Fibroblast of skin of right quadriceps (primary cell): ENCODE data around the gene ALK.
A peak's percentile ranks its signal among the peaks of the same experiment; 100 is the strongest.

Source experiments
- DNase-seq: peaks from one replicate; pipeline ENCODE4 v3.0.0-alpha.2; 2013

Gene ALK

DNA sequence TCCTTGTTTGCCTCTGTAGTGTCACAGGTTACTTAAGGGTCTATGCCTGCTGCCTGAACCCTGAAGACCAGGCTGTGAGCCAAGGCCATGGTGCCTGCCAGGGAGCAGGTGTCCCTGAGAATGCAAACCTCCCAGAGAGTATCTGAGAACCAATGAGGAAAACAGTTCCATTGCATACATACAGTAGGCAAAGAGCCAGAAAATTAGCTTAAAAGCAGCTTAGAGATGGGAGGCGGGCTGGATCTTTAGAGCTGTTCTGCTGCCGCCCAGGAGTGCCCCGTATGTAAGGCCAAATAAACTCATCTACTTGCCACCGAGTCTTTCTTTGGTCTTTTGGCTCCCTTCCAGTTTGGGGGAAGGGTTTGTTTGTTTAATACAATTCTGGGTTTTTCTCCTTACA lies 478.2 kb downstream of the ALK start:
- DNase-seq, result no peak

DNA sequence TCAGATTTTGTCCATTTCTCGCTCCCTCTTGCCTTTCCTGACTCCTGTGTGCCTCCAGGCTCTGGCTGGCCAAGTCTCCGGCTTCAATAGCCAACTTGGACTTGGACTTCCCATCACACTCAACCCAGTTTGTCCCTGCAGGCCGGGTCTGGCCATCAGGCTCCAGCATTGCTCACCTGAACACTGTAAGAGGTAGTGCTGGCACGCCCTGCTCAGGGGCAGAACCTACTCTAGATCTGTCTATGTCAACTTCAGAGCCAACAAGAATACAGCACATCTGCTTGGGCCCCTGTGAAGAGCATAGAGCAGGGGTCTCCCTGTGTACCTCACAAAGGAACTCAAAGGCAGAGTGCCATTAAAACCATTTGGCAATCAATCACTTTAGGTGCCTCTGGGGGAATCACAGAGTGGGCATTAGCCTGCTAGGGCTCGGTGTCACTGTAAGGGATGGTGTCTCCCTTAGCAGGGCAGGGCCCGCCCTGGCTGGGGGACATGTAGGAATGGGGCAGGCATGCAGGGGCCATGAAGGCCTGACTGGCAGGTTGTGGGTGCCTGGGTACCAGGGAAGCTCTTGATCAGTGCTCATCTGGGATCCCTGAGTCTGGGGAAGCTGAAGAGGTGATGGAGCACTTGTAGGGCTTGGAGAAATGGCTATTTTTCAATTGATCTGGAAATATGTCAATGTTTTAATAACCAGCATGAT lies 480.3 kb downstream of the ALK start:
- no peak for DNase-seq

DNA sequence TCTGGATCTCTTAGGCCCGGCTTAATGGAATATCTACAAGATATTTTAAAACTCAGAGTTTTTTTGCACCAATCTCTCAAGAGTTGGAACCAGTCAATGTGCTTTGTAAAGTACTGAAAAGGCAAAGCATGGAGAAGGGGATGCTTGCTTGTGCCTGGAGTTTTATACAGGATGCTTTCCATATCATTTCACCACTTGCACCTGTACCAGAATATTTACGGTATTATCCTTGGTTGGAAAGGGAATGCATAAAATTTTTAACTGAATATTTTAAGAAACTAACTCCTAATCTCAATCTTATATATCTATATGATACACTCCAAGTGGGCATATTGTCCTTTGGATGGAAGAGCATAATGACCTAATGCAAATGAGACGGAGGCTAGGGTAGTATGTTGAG lies 487.5 kb downstream of the ALK start:
- no peak for DNase-seq

DNA sequence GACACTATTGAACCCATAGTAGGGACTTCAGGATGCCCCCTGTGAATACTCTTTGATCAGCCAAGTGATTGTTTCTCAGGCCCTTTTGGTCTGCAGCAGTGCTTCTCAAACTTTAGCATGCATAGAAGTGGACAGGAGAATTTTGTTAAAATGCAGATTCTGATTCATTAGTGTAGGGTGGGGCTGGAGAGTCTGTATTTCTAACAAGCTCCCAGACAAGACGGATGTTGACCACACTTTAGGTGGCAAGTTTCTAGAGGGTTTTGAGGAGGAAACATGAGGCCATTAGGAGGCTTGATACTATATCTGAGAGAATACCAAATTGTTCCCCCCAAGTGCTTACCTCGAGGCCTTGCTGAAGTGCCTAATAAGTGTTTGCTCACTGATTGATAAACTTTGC lies 488.3 kb downstream of the ALK start:
- no peak for DNase-seq

DNA sequence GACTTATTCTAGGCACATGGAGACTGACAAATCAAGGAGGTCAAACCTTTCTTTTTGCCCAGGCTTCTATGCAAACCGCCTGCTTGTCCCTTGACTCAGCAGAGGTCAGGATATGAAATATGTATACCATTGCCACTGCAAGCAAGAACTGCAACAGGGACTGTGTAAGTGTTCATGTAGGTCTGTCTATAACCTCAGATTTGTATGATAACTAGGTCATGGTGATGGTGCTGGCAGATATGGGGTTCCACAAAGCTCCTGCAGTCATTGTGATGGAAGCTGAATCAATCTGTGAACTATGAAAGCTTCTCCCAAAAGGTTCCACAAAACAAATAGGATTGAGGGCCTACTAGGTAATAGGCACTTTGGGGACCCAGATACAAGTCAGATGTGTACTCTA lies 489.9 kb downstream of the ALK start:
- DNase-seq, result no peak

DNA sequence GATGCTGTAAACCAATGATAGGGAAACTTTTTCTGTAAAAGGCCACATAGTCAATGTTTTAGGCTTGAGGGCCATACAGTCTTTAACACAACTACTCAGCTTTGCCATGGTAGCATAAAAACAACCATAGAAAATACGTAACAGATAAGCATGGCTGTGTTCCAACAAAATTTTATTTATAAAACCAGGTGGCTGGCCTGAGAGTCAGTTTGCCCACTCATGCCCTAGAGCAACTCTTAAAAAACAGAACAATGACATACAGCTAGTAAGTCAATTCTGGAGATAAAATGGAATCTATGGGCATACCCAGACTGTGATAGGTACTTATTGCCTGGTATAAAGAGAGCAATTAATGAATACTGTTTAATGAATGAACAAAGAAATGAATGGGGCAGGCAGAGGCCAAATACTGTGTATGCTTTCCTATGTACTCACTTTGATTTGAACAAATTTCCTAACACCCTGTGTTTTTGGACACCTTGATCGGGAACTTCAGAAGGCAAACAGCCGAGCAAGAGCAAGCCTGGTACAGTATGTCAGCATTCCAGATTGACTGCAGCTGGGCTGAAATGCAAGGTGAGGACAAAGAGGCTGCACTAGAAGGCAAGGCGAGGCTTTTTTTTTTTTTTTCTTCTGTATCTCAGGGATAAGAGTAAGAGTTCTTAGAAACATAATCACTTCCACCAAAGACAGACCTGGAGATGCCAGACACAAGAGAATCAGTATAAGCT lies 490.8 kb downstream of the ALK start:
- DNase-seq, result no peak

DNA sequence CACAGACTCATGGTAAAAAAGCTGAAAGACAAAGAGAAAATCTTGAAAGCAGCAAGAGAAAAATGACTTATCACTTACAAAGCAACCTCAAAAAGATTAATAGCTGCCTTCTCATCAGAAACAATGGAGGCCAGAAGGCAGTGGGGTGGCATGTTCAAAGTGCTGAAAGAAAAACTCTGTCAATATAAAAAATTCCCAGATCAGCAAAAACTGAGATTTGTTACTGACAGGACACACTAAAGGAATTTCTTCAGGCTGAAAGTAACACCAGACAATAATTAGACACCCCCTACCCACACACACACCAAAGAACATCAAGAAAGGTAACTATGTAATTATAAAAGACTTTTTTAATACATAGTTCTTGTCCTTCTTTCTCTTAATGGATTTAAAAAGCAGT lies 495.0 kb downstream of the ALK start:
- DNase-seq, result no peak

DNA sequence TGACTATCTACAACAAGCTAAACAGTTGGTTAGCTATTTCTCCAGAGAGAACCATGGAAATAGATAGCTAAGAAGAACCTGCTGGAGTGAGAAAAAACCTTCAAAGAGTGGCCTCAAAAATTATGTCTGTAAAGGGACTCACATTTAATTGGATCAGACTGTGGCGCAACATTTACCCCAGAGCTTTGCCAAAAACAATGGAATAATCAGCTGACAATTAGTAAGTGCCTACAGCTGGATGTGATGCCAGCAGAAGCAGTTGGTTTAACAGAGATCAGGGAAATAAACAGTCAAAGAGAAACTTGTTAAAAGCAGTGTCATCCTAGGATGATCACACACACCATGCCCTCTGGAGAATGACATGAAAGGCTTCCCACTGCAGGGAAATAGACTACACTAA lies 495.5 kb downstream of the ALK start:
- no peak for DNase-seq

DNA sequence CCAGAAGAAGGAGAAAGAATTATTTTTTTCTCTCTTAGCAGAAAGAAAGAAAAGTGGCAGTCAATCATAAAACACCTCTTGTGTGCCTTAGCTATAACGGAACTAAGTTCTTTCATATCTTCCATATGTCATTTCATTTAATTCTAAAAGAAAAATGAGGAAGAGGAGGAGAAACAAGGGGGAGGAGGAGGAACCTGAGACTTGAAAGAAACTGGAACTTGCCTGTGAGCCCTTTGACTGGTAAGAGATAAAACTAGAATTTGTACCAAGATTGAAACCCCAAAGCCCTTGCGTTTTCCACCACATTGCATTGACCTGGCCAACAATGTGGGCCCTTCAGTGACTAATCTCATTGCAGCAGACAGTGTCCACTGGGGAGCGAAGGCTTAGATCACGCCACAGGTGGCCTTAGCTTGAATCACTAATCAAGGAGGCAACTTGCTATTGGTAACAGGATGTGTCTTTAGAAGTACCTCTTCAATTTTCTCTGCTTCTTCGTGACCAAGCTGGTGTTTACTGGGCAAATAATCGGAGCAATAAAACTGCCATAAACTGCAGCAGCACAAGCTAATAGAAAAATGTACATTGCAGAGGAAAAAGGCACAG lies 498.2 kb downstream of the ALK start:
- no peak for DNase-seq

DNA sequence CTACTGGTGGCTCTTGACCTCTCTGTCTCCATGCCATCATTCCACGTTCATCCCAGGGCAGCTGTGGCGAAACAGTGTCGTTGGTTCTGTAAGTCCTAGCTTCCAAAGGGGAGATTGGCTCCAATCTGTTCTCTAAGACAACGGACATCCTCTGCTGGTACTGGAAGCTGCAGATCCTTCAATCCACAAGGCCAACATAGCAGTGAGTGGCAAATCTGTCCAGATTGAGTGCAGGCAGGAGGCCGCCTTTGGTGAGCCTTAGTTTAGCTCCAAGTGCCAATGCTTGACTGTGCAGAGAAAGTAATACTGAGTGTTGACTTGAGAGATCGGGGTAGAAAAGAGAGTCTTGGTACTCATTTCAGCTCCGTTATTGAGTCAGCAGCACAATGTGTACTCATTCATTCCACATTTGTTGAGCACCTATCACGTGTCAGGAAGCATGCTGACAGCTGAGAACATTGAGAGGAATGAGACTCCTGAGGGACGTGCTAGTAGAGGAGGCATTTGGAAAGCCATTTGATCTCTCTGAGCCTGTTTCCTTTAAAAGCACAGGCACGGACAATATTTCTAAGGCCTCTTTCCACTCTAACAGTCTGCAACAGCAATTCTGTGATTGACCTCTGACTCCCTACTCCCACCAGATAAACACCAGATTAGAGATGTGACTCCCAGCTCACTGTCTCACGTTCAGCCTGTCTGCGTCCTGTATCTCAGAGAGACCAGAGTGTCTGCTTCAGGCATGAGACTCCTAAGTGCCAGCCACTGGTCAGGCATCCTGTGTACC lies 500.2 kb downstream of the ALK start:
- DNase-seq, result peak; percentile 45

DNA sequence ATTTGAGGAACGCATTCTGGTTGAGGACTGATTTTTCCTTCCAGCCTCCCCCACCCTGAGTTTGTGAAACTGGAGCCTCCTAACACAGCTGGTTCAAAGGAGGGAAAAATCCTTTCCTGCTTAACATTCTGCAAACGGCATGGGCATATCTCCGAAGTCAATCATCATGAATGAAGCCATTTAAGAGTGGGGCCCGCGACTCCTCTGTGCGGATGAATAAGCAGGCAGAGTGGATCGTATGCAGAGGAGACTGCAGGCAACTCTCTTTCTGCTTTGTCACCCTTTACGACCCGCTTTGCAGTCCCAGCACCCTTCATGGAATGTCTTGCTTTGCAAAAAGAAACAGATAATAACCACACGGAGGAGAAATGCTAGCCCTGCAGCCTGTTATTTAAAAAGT lies 500.9 kb downstream of the ALK start:
- no peak for DNase-seq

DNA sequence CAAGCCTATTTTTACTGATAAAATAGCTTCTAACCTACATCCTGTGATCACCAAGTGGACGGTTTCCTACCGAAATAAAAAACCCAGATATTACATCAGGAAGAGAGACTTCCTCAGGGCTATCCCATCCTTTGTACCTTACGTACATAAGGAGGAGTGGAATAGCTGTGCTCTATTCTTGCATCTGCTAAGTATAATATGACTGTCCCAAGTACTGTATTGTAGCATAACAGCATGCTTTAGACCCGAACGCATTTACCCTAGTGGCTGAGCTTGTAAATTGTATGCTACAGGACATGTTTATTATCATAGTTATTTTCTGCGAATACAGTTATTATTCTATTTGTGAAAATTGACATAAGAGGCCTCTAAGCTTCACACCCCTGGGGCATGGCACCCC lies 503.8 kb downstream of the ALK start:
- DNase-seq, result no peak

DNA sequence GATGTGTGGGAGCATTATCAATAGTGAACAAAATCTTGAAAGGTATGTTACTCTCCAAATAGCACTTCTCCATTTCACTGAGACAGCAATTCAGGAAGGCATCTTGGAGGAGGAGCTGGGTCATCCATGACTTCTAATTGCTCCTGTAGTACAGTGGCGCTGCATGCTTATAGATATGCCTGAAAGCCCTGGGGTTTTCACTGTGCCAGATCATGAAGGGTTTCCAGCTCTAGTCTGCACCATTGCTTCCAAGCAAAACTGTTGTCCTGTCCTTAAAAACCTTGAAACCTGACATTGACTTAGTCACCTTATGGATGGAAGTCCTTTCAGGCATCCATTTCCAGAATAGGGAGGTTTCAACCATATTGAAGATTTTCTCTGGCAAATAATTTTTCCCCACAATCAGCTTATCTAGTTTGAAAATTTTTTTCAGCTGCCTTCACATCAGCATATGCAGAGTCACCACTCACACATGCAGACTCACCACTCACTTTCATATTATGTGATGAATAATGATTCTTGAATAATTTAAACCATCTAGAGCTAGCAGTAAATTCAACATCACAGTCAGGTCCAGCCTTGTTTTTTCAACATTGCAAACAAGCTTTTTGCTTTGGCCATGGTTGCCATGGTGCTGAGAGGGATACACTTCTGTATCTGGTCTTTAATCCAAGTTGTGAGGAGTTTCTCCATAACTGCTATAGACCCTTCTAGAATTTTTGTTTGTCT lies 509.0 kb downstream of the ALK start:
- DNase-seq, result peak; percentile 9

DNA sequence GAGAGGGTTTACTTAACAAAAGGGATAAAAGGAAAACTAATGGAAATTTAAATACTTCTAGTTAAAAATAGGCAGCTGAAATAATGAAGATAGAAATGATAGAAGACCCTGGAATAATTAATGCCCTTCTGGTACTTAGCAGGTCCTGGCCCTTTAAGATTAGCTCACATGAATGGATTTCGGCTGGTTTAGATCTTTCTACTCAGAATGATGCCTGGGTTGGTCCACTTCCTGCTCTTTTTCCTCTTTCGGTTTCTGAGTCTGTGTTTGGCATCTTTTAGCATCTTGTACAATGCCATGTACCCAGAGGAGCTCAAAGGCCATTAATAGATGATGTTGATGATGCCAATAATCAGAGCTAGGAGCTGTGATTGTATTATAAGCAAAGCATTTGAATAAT lies 515.7 kb downstream of the ALK start:
- DNase-seq, result no peak

DNA sequence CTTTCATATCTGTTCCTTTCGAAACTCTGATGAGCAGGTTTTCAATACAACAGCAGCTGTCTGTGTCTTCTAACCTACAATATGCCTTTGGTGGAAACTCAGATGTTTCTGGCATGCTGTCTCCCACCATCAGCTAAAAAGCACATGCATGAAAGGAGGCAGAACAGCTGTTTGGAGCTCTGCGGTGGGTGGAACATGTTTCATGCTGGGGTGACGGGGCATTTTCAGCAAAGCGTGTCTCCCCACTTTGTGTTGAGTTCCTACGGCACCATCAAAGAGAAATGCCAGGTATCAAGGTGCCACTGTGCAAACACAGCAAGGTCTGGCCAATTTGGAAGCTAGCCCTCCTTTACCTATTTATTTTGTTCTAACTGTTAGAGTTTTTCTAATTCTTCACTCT lies 516.1 kb downstream of the ALK start:
- DNase-seq, result no peak

DNA sequence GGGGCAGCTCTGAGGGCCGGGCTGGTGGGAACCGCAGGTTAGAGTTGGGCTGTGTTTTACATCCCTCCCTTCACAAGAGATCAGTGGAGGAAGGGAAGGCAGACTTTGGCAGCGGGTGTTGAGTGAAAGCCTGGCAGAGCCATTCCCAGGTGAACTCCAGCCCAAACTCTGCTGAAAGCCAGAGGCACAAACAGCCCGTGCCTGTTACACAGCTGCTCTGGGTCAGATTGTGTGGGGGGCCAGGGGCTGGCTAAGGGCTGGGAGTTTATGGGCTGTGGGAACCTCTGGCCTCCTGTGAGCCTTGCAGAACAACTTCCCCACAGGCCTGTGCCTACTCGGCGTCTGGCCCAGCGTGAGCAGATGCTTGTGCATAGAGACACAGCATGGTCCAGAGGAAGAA lies 519.4 kb downstream of the ALK start:
- no peak for DNase-seq

DNA sequence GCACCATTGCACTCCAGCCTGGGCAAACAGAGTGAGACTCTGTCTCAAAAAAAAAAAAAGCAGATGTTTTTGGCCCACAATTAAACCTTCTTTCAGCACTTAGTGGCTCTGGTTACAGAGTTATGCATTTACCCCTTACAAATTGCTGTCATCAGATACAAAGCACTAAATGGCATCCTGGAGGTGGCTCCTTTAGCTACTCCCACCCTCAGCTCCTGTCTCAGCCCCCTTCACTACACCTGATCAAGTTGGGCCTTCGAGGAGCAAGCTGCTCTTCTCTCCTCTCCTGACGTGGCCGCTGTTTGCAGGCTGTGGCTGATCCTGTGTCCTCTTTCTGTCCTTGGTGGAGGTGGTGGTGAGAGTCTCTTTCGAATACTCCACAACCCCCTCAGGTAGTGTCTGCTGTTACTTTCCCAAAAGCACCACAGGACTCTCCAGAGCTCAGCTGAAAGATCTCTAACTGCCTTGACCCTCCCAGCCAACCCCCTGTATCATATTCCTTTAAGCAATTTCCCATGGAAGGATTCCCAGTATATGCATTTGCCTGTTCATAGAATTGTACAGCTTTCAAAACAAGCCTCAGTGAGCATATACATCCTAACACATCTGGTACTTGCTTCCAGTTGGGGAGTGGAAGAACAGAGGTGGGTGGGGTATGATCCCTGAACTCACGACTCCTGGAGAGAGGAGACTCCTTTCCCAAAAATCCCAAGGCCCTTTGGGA lies 520.3 kb downstream of the ALK start:
- no peak for DNase-seq

DNA sequence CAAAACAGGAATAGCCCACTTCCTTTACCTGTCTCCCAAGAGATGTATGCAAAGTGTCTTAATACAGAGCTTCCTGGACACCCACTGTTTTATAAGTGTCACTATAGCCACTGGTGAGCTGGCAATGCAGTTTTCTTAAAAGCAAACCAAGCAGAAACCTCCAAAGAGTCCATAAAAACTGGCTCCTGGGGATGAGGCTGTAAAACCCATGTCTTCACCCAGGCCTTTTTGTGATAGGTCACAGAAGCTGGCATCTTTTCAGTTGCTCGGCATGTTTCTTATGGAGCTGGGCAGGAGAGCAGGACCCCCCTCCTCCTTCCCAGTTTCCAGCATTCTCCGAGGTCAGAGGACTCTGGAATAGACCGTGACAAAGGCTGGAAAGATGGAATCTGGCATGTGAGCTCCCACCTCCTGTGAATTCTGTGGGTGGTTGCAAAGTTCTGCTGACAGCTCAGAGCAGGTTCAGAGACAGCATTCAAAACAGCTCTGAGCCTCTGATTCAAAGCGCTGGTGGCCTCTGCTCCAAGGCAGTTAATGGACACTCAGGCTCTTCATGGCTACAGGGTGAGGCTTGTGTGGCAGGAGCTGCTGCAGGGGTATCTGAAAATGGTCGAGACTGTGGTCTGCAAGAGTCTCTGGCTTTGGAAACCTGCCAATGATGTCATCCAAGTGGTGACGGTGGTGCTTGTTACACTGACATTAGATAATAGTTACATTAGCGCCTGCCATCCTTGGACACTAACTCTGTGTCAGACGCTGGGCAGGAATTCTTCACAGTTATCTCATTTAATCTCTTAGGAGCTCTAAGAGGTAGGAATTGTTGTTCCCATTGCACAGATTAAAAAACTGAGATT lies 522.8 kb downstream of the ALK start:
- DNase-seq, result peak; percentile 26

DNA sequence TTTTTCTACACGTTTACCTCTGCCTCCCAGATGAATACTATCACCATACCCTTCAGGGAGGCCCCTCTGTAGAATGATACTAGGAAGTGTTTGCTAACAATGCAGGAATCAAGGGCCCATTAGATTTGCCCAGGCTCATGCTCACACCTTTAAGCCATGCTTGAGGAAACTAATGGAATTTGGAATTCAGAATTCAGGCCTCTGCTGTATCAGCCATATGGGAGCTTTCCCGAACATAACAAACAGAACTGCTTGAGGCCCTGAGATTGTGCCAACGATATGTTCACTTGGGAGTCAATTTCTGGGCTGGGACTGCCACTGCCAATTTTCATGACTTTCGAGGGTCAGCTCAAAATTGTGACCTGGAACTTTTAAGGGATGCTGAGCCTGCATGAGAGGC lies 523.7 kb downstream of the ALK start:
- no peak for DNase-seq

DNA sequence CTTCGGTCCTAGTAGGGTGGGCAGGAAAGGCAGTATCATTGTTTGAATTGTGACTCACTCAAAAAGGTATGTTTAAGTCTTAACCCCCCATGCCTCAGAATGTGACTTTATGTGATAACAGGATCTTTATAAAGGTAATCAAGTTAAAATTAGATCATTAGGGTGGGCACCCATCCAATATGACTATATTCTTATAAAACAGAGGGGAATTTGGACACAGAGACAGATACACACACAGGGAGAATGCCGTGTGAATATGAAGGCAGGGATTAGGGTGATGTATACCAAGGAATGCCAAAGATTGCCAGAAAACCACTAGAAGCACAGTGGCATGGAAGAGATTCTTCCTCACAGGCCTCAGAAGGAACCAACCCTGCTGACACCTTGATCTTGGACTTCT lies 524.3 kb downstream of the ALK start:
- peak; percentile 19 for DNase-seq

DNA sequence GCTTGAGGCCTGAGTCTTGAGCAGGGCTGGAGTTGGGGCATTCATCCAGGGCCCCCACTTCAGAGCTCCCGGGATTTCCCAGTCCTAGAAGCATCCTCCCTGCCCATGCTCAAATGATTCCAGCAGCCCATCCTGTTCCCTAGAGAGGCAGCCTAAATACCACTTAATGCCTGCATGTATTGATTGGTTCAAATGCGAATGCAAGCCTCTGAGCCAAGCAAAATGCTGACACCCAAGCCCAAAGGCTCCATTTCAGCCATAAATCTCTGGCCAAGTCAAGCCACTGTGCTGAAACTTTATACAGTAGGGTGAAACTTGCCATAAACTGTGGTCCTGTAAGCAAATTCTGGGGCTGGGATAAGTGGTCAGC lies 526.4 kb downstream of the ALK start:
- no peak for DNase-seq
